ENCODE results near the gene SPATA20. TPM values are rescaled to one million over a fixed set of nuclear protein-coding genes. Genes with fewer than 3 reads are reported as not detected.

SPATA20 gene
- total RNA-seq, 2 experiments from 2014 or later: 31.3 to 33.1 TPM

GRCh38 chr17:50529849-50530248, 17.1 kb upstream of the SPATA20 start:
- Mint-ChIP-seq H3K4me3 (no peak overlapping the region), H3K4me1 (peaks cover 10% of the 10 kb centered on the region), H3K27ac (no peak overlapping the region), H3K36me3 (no peaks in the 10 kb centered on the region), H3K27me3 (peaks cover 50% of the 10 kb centered on the region), H3K9me3 (no peaks in the 10 kb centered on the region)
- no peak for DNase-seq
- POLR2A ChIA-PET: no interaction called here
- no peak for ATAC-seq (ENCODE audit: low read depth)

GRCh38 chr17:50531428-50532025, 15.4 kb upstream of the SPATA20 start:
- peaks cover 59% of the 10 kb centered on the region for H3K27me3 Mint-ChIP-seq
- POLR2A ChIA-PET: interaction anchor here (0.9 kb wide), 1 partner anchor 52 kb away, joined by 3 read pairs; no protein-coding TSS in a partner anchor
- no peaks in the 10 kb centered on the region for H3K36me3 Mint-ChIP-seq
- peaks cover 10% of the 10 kb centered on the region for H3K4me1 Mint-ChIP-seq
- ATAC-seq (ENCODE audit: low read depth): no peak
- H3K27ac Mint-ChIP-seq: no peak overlapping the region
- no peak overlapping the region for H3K4me3 Mint-ChIP-seq
- no peak for DNase-seq
- H3K9me3 Mint-ChIP-seq: no peaks in the 10 kb centered on the region

- no peak within 1 kb of the TSS for H3K4me3 Mint-ChIP-seq
- POLR2A ChIA-PET: no interaction called here
- no peaks in the 10 kb centered on the region for H3K36me3 Mint-ChIP-seq
- ATAC-seq (ENCODE audit: low read depth): peak; percentile 51
- H3K27me3 Mint-ChIP-seq: peaks cover 59% of the 10 kb centered on the region
- peaks cover 10% of the 10 kb centered on the region for H3K4me1 Mint-ChIP-seq
- no peaks in the 10 kb centered on the region for H3K9me3 Mint-ChIP-seq
- DNase-seq: no peak
- H3K27ac Mint-ChIP-seq: no peak within 1 kb of the TSS
These were observed 14.4 kb upstream of the SPATA20 start, which contains the start of gene EPN3 for GRCh38 chr17:50532452-50533024. Gene EPN3 (plus strand): TSS chr17:50532735. CDS start chr17:50536557, 3,822 bp downstream.

DNA sequence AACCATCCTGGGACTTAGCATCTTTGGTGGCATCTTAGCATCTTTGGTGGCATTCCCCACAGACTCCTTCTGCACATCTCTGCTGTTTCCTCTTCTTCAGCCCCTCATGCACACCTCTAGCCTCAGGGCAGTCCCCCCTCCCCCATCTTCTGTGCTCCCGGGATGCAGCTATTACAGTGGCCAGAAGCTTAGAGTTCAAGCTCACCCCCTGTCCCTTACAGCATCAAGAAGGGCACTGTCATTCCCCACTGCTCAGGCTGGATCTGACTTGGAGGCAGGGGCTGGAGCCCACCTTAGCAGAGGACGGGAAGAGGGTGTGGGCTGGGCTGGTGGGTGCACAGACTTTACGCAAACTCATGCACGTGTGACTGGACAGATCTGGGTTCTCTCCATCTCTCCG, 13.8 kb upstream of the SPATA20 start:
- ATAC-seq (ENCODE audit: low read depth) (no peak), DNase-seq (no peak)
- peaks cover 59% of the 10 kb centered on the region for H3K27me3 Mint-ChIP-seq
- no peak overlapping the region for H3K4me3 Mint-ChIP-seq
- peaks cover 10% of the 10 kb centered on the region for H3K4me1 Mint-ChIP-seq
- POLR2A ChIA-PET: no interaction called here
- H3K9me3 Mint-ChIP-seq: no peaks in the 10 kb centered on the region
- H3K36me3 Mint-ChIP-seq: no peaks in the 10 kb centered on the region
- no peak overlapping the region for H3K27ac Mint-ChIP-seq

DNA sequence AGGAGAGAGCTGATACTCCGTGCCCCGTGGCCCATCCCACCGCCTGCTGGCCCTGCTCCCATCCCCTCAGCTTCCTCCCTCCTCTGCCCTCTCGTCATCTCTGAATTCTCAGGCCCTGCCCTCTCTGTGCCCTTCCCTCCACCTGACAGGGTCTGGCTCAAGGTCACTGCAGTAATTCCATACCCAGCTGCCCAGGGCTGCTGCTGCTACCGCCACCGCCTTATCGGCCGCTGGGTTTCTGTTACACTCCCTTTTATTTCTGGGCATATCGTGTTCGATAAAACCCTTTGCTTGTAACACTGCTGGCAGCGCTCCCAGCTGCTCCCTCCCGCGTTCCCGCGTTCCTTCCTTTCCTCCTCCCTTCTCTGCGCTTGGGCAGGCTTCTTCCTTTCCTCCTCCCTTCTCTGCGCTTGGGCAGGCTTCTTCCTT, 13.2 kb upstream of the SPATA20 start:
- H3K27ac Mint-ChIP-seq: no peak overlapping the region
- no peaks in the 10 kb centered on the region for H3K9me3 Mint-ChIP-seq
- peaks cover 10% of the 10 kb centered on the region for H3K4me1 Mint-ChIP-seq
- no peak overlapping the region for H3K4me3 Mint-ChIP-seq
- DNase-seq (no peak), ATAC-seq (ENCODE audit: low read depth) (no peak)
- POLR2A ChIA-PET: no interaction called here
- no peaks in the 10 kb centered on the region for H3K36me3 Mint-ChIP-seq
- peaks cover 55% of the 10 kb centered on the region for H3K27me3 Mint-ChIP-seq

- no peak overlapping the region for H3K27ac Mint-ChIP-seq
- H3K4me3 Mint-ChIP-seq: no peak overlapping the region
- H3K27me3 Mint-ChIP-seq: peaks cover 52% of the 10 kb centered on the region
- no peaks in the 10 kb centered on the region for H3K36me3 Mint-ChIP-seq
- H3K4me1 Mint-ChIP-seq: peaks cover 10% of the 10 kb centered on the region
- H3K9me3 Mint-ChIP-seq: no peaks in the 10 kb centered on the region
- POLR2A ChIA-PET: no interaction called here
- no peak for DNase-seq
- peak; percentile 40 for ATAC-seq (ENCODE audit: low read depth)
These were observed 12.6 kb upstream of the SPATA20 start for GRCh38 chr17:50534222-50534978.

DNA sequence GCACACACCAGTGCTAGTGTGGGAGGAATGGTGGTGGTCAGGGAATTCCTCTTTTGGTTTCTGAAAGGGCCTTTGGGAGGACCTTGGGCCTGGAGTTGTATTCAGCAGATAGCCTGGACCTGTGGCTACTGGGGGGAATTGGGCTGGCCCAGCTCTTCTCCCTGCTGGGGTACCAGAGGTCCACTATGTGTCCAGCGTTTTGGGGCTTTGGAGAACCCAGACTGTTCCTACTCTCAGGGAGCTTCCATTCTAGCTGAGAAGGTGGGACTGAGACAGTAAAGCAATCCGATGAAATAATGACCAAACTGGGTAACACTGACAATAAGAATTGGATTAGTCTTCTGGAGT, 12.0 kb upstream of the SPATA20 start:
- H3K36me3 Mint-ChIP-seq: no peaks in the 10 kb centered on the region
- POLR2A ChIA-PET: no interaction called here
- peaks cover 49% of the 10 kb centered on the region for H3K27me3 Mint-ChIP-seq
- H3K9me3 Mint-ChIP-seq: no peaks in the 10 kb centered on the region
- no peak overlapping the region for H3K4me3 Mint-ChIP-seq
- DNase-seq (no peak), ATAC-seq (ENCODE audit: low read depth) (no peak)
- H3K4me1 Mint-ChIP-seq: peaks cover 12% of the 10 kb centered on the region
- H3K27ac Mint-ChIP-seq: no peak overlapping the region

DNA sequence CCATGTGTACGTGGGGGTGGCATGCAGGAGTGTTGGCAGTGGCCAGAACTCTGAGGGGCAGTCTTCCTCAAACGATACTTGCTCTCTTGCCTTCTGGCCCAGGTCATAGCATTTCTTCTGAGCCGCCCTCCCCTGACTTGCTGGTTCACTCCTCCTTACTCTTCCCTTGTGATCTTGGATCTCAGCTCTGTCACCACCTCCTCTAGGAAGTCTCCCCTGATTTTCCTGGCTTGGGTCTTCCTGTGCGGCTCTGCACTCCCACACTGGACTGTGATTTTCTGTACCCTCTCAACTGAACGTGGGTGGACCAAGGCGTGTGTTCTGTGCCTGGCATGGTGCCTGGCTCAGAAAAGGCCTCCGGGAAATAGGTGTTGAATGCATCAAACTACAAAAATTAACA, 11.6 kb upstream of the SPATA20 start:
- no peak overlapping the region for H3K4me3 Mint-ChIP-seq
- H3K9me3 Mint-ChIP-seq: no peaks in the 10 kb centered on the region
- DNase-seq: no peak
- H3K27me3 Mint-ChIP-seq: peaks cover 49% of the 10 kb centered on the region
- ATAC-seq (ENCODE audit: low read depth): no peak
- peaks cover 15% of the 10 kb centered on the region for H3K4me1 Mint-ChIP-seq
- H3K27ac Mint-ChIP-seq: no peak overlapping the region
- H3K36me3 Mint-ChIP-seq: no peaks in the 10 kb centered on the region
- POLR2A ChIA-PET: no interaction called here

DNA sequence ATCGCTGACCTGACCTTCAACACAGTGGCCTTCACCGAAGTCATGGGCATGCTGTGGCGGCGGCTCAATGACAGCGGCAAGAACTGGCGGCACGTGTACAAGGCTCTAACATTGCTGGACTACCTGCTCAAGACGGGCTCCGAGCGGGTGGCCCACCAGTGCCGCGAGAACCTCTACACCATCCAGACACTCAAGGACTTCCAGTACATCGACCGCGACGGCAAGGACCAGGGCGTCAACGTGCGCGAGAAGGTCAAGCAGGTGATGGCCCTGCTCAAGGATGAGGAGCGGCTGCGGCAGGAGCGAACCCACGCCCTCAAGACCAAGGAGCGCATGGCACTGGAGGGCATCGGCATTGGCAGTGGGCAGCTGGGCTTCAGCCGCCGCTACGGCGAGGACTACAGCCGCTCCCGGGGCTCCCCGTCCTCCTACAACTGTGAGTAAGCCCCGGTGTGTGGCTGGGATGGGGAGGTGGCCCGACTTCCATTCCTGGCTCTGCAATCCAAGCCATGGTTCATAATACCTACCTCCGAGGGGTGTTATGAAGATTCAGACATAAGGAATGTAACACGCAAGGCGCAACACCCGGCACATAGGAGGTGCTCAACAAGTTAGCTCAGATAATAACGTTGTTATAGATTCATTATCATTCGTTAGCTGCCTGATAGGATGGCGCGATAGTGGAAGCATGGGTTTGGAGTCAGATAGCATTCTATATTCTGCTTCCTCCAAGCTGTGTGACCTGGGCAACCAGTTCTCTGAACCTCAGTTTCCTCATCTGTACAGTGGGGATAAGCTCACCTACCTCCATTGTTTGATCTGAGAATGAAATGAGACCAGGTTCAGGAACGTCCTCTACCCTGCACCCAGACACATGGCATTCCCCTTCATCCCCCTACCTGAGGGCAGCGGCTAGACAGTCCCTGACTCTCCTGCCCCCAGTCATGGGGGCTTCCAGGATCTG, 10.0 kb upstream of the SPATA20 start:
- DNase-seq (no peak), ATAC-seq (ENCODE audit: low read depth) (no peak)
- Mint-ChIP-seq H3K27me3 (peaks cover 36% of the 10 kb centered on the region), H3K4me1 (peaks cover 17% of the 10 kb centered on the region), H3K36me3 (no peaks in the 10 kb centered on the region), H3K27ac (no peak overlapping the region), H3K4me3 (no peak overlapping the region), H3K9me3 (no peaks in the 10 kb centered on the region)
- POLR2A ChIA-PET: interaction anchor here (0.6 kb wide), 1 partner anchor 142 kb away, joined by 3 read pairs; no protein-coding TSS in a partner anchor

DNA sequence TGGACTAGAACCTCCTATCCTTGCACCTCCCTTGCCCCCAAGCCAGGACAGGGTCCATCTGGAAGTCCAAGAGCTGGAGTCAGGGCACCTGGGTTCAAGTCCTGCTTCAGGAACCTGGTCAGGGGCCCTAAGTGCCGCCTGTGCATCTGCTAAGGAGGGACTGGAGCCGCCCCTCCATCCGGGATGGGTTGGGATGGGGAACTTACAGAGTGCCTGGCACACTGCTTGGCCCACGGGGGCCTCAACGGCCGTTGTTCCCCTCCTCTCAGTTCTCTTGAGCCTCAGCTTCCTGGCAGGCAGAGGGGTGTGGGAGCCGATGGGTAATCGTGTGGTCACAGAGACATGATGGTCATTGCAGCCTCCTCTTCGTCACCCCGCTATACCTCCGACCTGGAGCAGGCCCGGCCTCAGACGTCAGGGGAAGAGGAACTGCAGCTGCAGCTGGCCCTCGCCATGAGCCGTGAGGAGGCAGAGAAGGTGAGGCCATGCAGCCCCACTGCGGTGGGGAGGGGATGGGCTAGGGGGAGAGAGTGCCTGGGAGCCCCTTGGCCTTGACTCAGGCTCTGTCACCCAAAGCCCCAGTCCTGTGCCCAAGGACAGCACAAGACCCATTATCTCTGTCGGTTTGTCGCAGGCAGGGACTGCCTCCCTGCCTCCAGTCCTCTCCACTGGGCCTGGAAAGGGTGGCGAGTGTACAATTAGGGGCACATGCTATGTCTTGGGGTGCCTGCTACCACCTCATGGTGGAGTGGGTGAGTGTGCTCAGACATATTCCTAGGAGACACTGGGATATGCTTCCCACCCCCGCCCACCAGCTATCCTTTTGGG, 9.0 kb upstream of the SPATA20 start:
- peaks cover 18% of the 10 kb centered on the region for H3K4me1 Mint-ChIP-seq
- H3K4me3 Mint-ChIP-seq: no peak overlapping the region
- H3K9me3 Mint-ChIP-seq: no peaks in the 10 kb centered on the region
- DNase-seq (no peak), ATAC-seq (ENCODE audit: low read depth) (no peak)
- H3K36me3 Mint-ChIP-seq: no peaks in the 10 kb centered on the region
- POLR2A ChIA-PET: interaction anchor here (0.6 kb wide), 1 partner anchor 143 kb away, joined by 3 read pairs; no protein-coding TSS in a partner anchor
- H3K27ac Mint-ChIP-seq: no peak overlapping the region
- H3K27me3 Mint-ChIP-seq: peaks cover 28% of the 10 kb centered on the region

GRCh38 chr17:50538549-50539410, 8.2 kb upstream of the SPATA20 start:
- Mint-ChIP-seq H3K27ac (no peak overlapping the region), H3K9me3 (no peaks in the 10 kb centered on the region), H3K4me3 (no peak overlapping the region), H3K36me3 (no peaks in the 10 kb centered on the region), H3K27me3 (peaks cover 20% of the 10 kb centered on the region), H3K4me1 (peaks cover 13% of the 10 kb centered on the region)
- ATAC-seq (ENCODE audit: low read depth): no peak
- POLR2A ChIA-PET: no interaction called here
- no peak for DNase-seq

All from activated naive CD8-positive, alpha-beta T cell treated with anti-CD3 and anti-CD28 coated beads, Interleukin-2, amount 10 ng/mL, durations not matched to agents 7 days and 5 days (primary cell).